H1 (cell line): ENCODE results near the gene CD151. TPM values are rescaled to one million over a fixed set of nuclear protein-coding genes. Genes with fewer than 3 reads are reported as not detected.

Experiments used
- CTCF ChIA-PET: fragments of 300-600 bp; sonication (Branson Sonifier 250); formaldehyde crosslinking; loops from one replicate; lab custom pipeline; 2021; ENCODE audit not compliant: partially characterized antibody; lab: Charles Lee
- POLR2A ChIA-PET: fragments of 300-600 bp; sonication (Branson Sonifier 250); formaldehyde crosslinking; loops from one replicate; lab custom pipeline; 2021; ENCODE audit warnings: inconsistent platforms; ENCODE audit not compliant: partially characterized antibody; lab: Charles Lee
- DNase-seq, 2 experiments: peaks; one replicate each; pipeline versions ENCODE4 v3.0.0 to v3.0.0-alpha.2; 2010 to 2022; ENCODE audit warnings: low spot score in 2 of 2, low read depth in 1 of 2, mixed read lengths in 1 of 2
- FAIRE-seq: peaks from 2 replicates; lab custom pipeline; 2011; peaks lifted over from hg19 to GRCh38; lab: Jason Lieb, UNC
- H2AFZ ChIP-seq: 2 replicates; pipeline ENCODE4 v1.8.1; 2012; ENCODE audit warnings: low read length, inconsistent platforms
- H2AK5ac ChIP-seq: 2 replicates; pipeline ENCODE4 v1.6.1; 2013; ENCODE audit warnings: low read depth, low read length
- H2BK120ac ChIP-seq: replicated peaks from 2 replicates; pipeline ENCODE3; 2013; ENCODE audit warnings: low read depth, low read length, inconsistent platforms
- H2BK12ac ChIP-seq: 2 replicates; pipeline ENCODE4 v1.6.1; 2013; ENCODE audit warnings: low read depth, low read length
- H2BK15ac ChIP-seq: 2 replicates; pipeline ENCODE4 v1.6.1; 2013; ENCODE audit warnings: low read length
- H2BK20ac ChIP-seq: 2 replicates; pipeline ENCODE4 v1.6.1; 2013; ENCODE audit warnings: low read length
- H2BK5ac ChIP-seq: 2 replicates; pipeline ENCODE4 v1.6.1; 2013; ENCODE audit warnings: low read depth, low read length
- H3K14ac ChIP-seq: 2 replicates; pipeline ENCODE4 v1.6.1; 2013; ENCODE audit warnings: inconsistent platforms; ENCODE audit not compliant: insufficient read length
- H3K18ac ChIP-seq: 2 replicates; pipeline ENCODE4 v1.6.1; 2013; ENCODE audit warnings: low read length; ENCODE audit errors: extremely low read depth
- H3K23ac ChIP-seq: 2 replicates; pipeline ENCODE4 v1.6.1; 2013; ENCODE audit warnings: inconsistent platforms; ENCODE audit not compliant: insufficient read length
- H3K23me2 ChIP-seq: 2 replicates; pipeline ENCODE4 v1.6.1; 2013; ENCODE audit warnings: low read depth, low read length
- H3K27ac ChIP-seq: 2 replicates; pipeline ENCODE4 v1.6.1; 2011; ENCODE audit warnings: low read depth, low read length, inconsistent platforms
- H3K27me3 ChIP-seq, 4 experiments: replicated peaks in 1 of 4; 1 replicate in 1 of 4; 2 replicates in 3 of 4; pipeline versions ENCODE4 v1.6.1 to v1.8.1; 2011 to 2013; ENCODE audit warnings: low read length in 3 of 4, mild to moderate bottlenecking in 3 of 4, inconsistent platforms in 2 of 4, mixed read lengths in 2 of 4, moderate library complexity in 1 of 4; ENCODE audit not compliant: control insufficient read depth in 3 of 4, insufficient read depth in 3 of 4; ENCODE audit errors: extremely low read depth in 1 of 4
- H3K36me3 ChIP-seq, 4 experiments: 2 replicates each; pipeline versions ENCODE4 v1.6.1 to v1.8.1; 2011 to 2013; ENCODE audit warnings: mild to moderate bottlenecking in 4 of 4, low read length in 3 of 4, moderate library complexity in 2 of 4, control low read depth in 1 of 4, inconsistent platforms in 1 of 4; ENCODE audit not compliant: insufficient read depth in 4 of 4, control insufficient read depth in 2 of 4
- H3K4ac ChIP-seq: replicated peaks from 2 replicates; pipeline ENCODE3; 2013; ENCODE audit warnings: low read length, low read depth, mixed read lengths, inconsistent platforms; ENCODE audit not compliant: insufficient read length
- H3K4me1 ChIP-seq, 4 experiments: replicated peaks in 1 of 4; 1 replicate in 1 of 4; 2 replicates in 3 of 4; pipeline versions ENCODE4 v1.6.1 to v1.8.1; 2011 to 2013; ENCODE audit warnings: low read length in 3 of 4, inconsistent platforms in 2 of 4, mixed read lengths in 1 of 4; ENCODE audit not compliant: insufficient read depth in 4 of 4, control insufficient read depth in 3 of 4
- H3K4me2 ChIP-seq, 2 experiments: 2 replicates each; pipeline versions ENCODE4 v1.6.1 to v1.8.1; 2011 to 2013; ENCODE audit warnings: low read depth in 2 of 2, low read length in 2 of 2, control low read depth in 1 of 2, inconsistent platforms in 1 of 2, mild to moderate bottlenecking in 1 of 2; ENCODE audit not compliant: insufficient read depth in 1 of 2
- H3K4me3 ChIP-seq, 4 experiments: fragments of 200-600, 300-600 bp in 1 of 4; sonication (generic), shearing (Covaris generic), sonication (Bioruptor Twin) in 1 of 4; 2 replicates each; pipeline versions ENCODE4 v1.5.1 to v1.8.1; 2011 to 2016; ENCODE audit warnings: low read length in 4 of 4, low read depth in 3 of 4, control low read depth in 2 of 4, inconsistent platforms in 2 of 4, mild to moderate bottlenecking in 2 of 4, mixed read lengths in 1 of 4, moderate library complexity in 1 of 4; ENCODE audit not compliant: insufficient read depth in 2 of 4; ENCODE audit errors: extremely low read depth in 1 of 4
- H3K56ac ChIP-seq: replicated peaks from 2 replicates; pipeline ENCODE3; 2013; ENCODE audit warnings: low read depth, mild to moderate bottlenecking, mixed read lengths, low read length, inconsistent platforms; ENCODE audit not compliant: insufficient read length
- H3K79me1 ChIP-seq: 2 replicates; pipeline ENCODE4 v1.6.1; 2013; ENCODE audit warnings: low read depth, low read length, control low read depth
- H3K79me2 ChIP-seq, 2 experiments: 2 replicates each; pipeline versions ENCODE4 v1.6.1 to v1.8.1; 2012 to 2013; ENCODE audit warnings: low read length in 2 of 2, mild to moderate bottlenecking in 2 of 2, inconsistent platforms in 1 of 2; ENCODE audit not compliant: insufficient read depth in 2 of 2, control insufficient read depth in 1 of 2
- H3K9ac ChIP-seq, 4 experiments: replicated peaks in 1 of 4; 1 replicate in 1 of 4; 2 replicates in 3 of 4; pipeline versions ENCODE4 v1.6.1 to v1.8.1; 2011 to 2013; ENCODE audit warnings: low read depth in 3 of 4, low read length in 3 of 4, control low read depth in 2 of 4, mild to moderate bottlenecking in 2 of 4, moderate library complexity in 2 of 4, inconsistent platforms in 1 of 4; ENCODE audit errors: extremely low read depth in 1 of 4
- H3K9me3 ChIP-seq, 2 experiments: 2 replicates each; pipeline versions ENCODE4 v1.6.1 to v1.8.1; 2012 to 2013; ENCODE audit warnings: mild to moderate bottlenecking in 2 of 2, moderate library complexity in 2 of 2, control low read depth in 1 of 2, inconsistent platforms in 1 of 2, low read depth in 1 of 2, low read length in 1 of 2, mixed read lengths in 1 of 2; ENCODE audit not compliant: insufficient read depth in 2 of 2
- H4K20me1 ChIP-seq, 2 experiments: replicated peaks in 1 of 2; 2 replicates each; pipeline versions ENCODE3 to v1.8.1; 2011 to 2013; ENCODE audit warnings: inconsistent platforms in 2 of 2, low read length in 2 of 2, mild to moderate bottlenecking in 1 of 2; ENCODE audit not compliant: insufficient read depth in 2 of 2, control insufficient read depth in 1 of 2
- H4K5ac ChIP-seq: 2 replicates; pipeline ENCODE4 v1.6.1; 2013; ENCODE audit warnings: low read length, low read depth, mixed read lengths, inconsistent platforms; ENCODE audit not compliant: insufficient read length
- H4K8ac ChIP-seq: 2 replicates; pipeline ENCODE4 v1.8.0; 2013; ENCODE audit warnings: mild to moderate bottlenecking, moderate library complexity, low read length, inconsistent platforms; ENCODE audit not compliant: insufficient read depth; ENCODE audit errors: extremely low read depth
- H4K91ac ChIP-seq: replicated peaks from 2 replicates; pipeline ENCODE3; 2013; ENCODE audit warnings: low read length, mixed read lengths, inconsistent platforms; ENCODE audit not compliant: insufficient read length
- CREB1 ChIP-seq: IDR thresholded peaks from 2 replicates; pipeline ENCODE4 v1.6.1; 2012; ENCODE audit warnings: inconsistent platforms
- GTF2F1 ChIP-seq: IDR thresholded peaks from 2 replicates; pipeline ENCODE4 v1.6.1; 2012; ENCODE audit warnings: low read depth, low read length, improper control_type of control experiment, borderline replicate concordance
- WGBS, 2 experiments: shearing (Covaris generic) in 1 of 2; methylation state at CpG; one replicate each; pipeline versions ENCODE4 v1.1.6 to v1.1.7; 2013 to 2015; ENCODE audit warnings: low lambda C conversion rate in 2 of 2, mixed read lengths in 2 of 2, inconsistent platforms in 1 of 2, low coverage in 1 of 2, missing lambda C conversion rate in 1 of 2; ENCODE audit not compliant: insufficient replicate concordance in 2 of 2, insufficient coverage in 1 of 2, insufficient read length in 1 of 2; ENCODE audit errors: extremely low coverage in 1 of 2, missing lambda C conversion rate in 1 of 2; 5-methylcytosine and 5-hydroxymethylcytosine counted together
- polyA plus RNA-seq, 7 experiments: library from polyadenylated mRNA; depleted of rRNA in 3 of 7; stranded (reverse) in 5 of 7; unstranded in 2 of 7; fragments of >200 nt in 5 of 7; fragments of 200-250 nt in 2 of 7; gene quantifications; 1 replicate in 5 of 7; 2 replicates in 1 of 7; 4 replicates in 1 of 7; pipeline versions ENCODE4 v1.2.1 to v1.2.3, GENCODE V29; 2011 to 2013; ENCODE audit warnings: missing spikeins in 2 of 7, mixed read lengths in 2 of 7
- total RNA-seq: library from RNA; stranded (reverse); fragmentation: NEBNext Ultra II Directional; extraction: Animal tissue kit (Norgen Biotek cat#: 25700); gene quantifications from 2 replicates; pipeline ENCODE4 v1.2.1, GENCODE V29; 2021

CD151 gene
- total and polyA plus RNA-seq, 2 of the 8 experiments (the other 6 are each of a cell fraction or from before 2014, with no cell fraction given): 101 to 212 TPM

GRCh38 chr11:800473-800872 is 32.3 kb upstream of the CD151 start:
- Histone ChIP-seq H3K9me3 (no peaks in the 10 kb centered on the region), H4K20me1 (peaks cover 0 to 13% of the 10 kb centered on the region in 2 experiments), H3K18ac (no peak overlapping the region), H3K27ac (no peak overlapping the region), H2BK20ac (no peak overlapping the region), H3K4me2 (no peak overlapping the region), H4K91ac (no peak overlapping the region), H2BK5ac (no peak overlapping the region; the same call in 1 of the 2 replicates), H2BK12ac (no peak overlapping the region), H3K36me3 (peaks cover 3 to 30% (median 6%) of the 10 kb centered on the region in 4 experiments; a peak in 5 of 8 replicates), H3K79me1 (peaks cover 5% of the 10 kb centered on the region; the same call in 1 of the 2 replicates), H3K4me1 (peaks cover 4 to 25% (median 19%) of the 10 kb centered on the region in 4 experiments), H3K79me2 (peaks cover 0 to 5% of the 10 kb centered on the region in 2 experiments; a peak in 1 of 4 replicates), H2BK15ac (no peak overlapping the region), H3K23me2 (peaks cover 14% of the 10 kb centered on the region), H3K56ac (no peak overlapping the region), H4K5ac (no peak overlapping the region), H3K14ac (no peak overlapping the region), H2BK120ac (no peak overlapping the region), H3K4me3 (no peak overlapping the region), H4K8ac (no peak overlapping the region), H3K9ac (no peak overlapping the region), H3K27me3 (no peaks in the 10 kb centered on the region; a peak in 1 of 7 replicates), H2AK5ac (no peak overlapping the region), H3K23ac (no peak overlapping the region), H3K4ac (no peak overlapping the region), H2AFZ (no peak overlapping the region)
- FAIRE-seq: no peak
- ChIA-PET CTCF (interaction anchor here (1.0 kb wide), 1 partner anchor 17 kb away, joined by 3 read pairs; no protein-coding TSS in a partner anchor), POLR2A (interaction anchor here (0.8 to 53.0 kb wide), 3 partner anchors 8 to 54 kb away, joined by 5 to 1917 read pairs (median 28); partner anchors contain the start of genes CD151, CRACR2B, PNPLA2 and POLR2L)
- TF ChIP-seq CREB1 (no peak), GTF2F1 (no peak)
- no peak for DNase-seq
- WGBS, 2 experiments: 90% methylated on average over 28 of the region's 30 CpGs; no CpG with 5 or more reads in 1 of the 2 experiments
